NB4 (cell line): ENCODE results near the gene ZBTB40.

Source experiments
- DNase-seq: peaks from one replicate; pipeline ENCODE4 v3.0.0; 2010; ENCODE audit warnings: low read depth
- H3K4me3 ChIP-seq: one replicate; pipeline ENCODE4 v1.5.1; 2011; ENCODE audit warnings: mild to moderate bottlenecking, low read depth, low read length, moderate library complexity
- MAX ChIP-seq: IDR thresholded peaks from 2 replicates; pipeline ENCODE4 v1.6.1; 2011; ENCODE audit warnings: low read depth, low read length
- MYC ChIP-seq: IDR thresholded peaks from 2 replicates; pipeline ENCODE4 v1.6.1; 2011; ENCODE audit warnings: low read depth, low read length
- POLR2A ChIP-seq: IDR thresholded peaks from 2 replicates; pipeline ENCODE4 v1.6.1; 2011; ENCODE audit warnings: mild to moderate bottlenecking; ENCODE audit not compliant: insufficient read length; ENCODE audit errors: extremely low read depth
- TF ChIP-seq, protein P1 (sequence below): IDR thresholded peaks from one replicate; pipeline ENCODE4 v1.5.1; 2012; ENCODE audit warnings: low read depth, low read length

Gene ZBTB40

DNA sequence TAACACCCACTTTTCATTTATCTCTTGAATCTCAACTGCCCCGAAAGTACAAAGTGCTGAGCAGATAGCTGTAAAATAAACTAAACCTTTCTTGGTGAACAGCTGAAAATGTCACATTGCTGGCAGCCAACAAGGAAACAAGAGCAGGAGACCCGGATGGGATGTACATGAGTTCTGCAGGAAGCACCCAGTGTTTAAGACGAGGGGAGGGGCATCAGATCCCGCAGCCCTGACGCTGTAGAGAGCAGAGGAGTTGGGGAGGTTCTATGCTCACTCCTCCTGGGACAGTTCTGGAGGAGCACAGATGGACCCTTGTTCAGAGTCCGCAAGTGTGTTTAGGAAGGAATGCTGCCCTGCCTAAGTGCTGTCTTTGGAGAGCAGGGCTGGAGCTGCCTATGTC lies 79.6 kb downstream of the ZBTB40 start:
- TF ChIP-seq POLR2A, result no peak
- TF ChIP-seq MAX, result no peak
- TF ChIP-seq MYC, result no peak
- TF ChIP-seq, protein P1, sequence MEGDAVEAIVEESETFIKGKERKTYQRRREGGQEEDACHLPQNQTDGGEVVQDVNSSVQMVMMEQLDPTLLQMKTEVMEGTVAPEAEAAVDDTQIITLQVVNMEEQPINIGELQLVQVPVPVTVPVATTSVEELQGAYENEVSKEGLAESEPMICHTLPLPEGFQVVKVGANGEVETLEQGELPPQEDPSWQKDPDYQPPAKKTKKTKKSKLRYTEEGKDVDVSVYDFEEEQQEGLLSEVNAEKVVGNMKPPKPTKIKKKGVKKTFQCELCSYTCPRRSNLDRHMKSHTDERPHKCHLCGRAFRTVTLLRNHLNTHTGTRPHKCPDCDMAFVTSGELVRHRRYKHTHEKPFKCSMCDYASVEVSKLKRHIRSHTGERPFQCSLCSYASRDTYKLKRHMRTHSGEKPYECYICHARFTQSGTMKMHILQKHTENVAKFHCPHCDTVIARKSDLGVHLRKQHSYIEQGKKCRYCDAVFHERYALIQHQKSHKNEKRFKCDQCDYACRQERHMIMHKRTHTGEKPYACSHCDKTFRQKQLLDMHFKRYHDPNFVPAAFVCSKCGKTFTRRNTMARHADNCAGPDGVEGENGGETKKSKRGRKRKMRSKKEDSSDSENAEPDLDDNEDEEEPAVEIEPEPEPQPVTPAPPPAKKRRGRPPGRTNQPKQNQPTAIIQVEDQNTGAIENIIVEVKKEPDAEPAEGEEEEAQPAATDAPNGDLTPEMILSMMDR, result no peak
- no peak overlapping the region for H3K4me3 ChIP-seq
- DNase-seq, result no peak

DNA sequence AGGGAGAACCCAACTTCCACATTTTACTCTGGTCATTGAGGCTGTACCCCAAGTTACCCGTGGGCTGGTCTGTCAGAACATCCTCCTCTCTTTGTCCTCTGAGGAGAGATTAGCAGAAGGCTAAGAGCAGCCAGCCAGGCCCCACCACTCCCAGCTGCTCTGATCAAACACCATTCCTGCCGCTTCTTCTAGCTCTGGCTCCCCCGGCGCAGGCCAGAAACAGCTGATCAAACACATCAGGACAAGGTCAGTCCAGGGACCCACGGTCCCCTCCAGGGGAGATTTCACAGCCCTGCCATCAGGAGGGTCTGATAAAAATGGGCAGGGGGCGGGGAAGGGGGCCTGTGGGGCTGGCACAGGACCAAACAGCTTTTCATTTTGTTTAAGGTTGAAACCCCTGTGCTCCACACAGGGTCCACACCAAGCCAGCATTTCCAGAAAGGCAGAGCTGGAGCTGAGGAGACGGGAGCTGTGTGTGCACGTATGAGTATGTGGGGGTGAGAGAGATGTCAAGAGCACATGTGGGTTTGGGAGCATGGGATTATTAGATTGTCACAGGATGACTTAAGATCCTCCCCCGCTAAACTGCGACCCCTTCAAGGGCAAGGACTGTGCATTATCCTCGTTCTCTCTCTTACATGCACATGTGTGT lies 81.7 kb downstream of the ZBTB40 start:
- H3K4me3 ChIP-seq, result no peak overlapping the region
- TF ChIP-seq MYC, result no peak
- no peak for DNase-seq

DNA sequence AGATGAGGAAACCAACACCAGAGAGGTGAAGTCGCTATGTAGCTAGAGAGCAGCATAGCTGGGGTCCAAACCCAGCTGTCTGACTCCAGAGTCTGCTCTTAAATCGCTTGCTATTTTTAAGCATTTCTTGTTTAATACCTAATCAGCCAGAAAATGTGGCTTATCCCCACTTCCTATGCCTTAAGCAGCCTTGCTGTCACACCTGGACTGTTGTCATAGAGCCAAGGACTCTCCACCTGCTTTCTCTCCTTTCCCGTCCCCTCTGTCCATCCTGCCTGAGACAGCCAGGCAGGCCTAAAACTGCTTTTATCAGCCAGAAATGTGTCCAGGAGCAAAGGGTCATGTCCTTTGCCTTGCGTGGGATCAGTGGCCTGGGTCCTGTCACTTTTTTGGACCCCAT lies 83.3 kb downstream of the ZBTB40 start:
- TF ChIP-seq MAX, result no peak
- TF ChIP-seq MYC, result no peak
- TF ChIP-seq, protein P1, result no peak
- TF ChIP-seq POLR2A, result no peak
- no peak for DNase-seq
- H3K4me3 ChIP-seq, result no peak overlapping the region

- DNase-seq, result no peak
- TF ChIP-seq MYC (no peak), MAX (no peak), POLR2A (no peak)
- TF ChIP-seq, protein P1, result no peak
- no peak overlapping the region for H3K4me3 ChIP-seq
Observed at GRCh38 chr1:22535399-22535798, 83.7 kb downstream of the ZBTB40 start.

DNA sequence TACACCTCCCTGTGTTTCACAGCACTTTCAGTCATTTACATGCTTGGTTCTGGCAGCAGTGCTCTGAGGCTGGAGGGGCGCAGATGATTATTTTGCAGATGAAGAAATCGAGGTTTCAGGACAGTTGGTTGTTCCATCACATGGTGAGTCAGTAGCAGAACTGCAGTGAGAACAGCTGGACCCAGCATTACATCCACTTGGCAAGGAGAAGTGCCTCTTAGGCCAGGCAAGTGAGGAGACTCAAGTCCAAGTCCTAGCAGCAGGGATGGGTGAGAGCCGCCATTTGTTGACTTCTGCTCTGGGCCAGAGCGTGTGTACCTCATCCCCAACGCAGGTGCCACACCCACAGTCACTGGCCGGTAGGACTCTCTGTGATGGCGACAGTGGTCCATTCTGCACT lies 84.9 kb downstream of the ZBTB40 start:
- TF ChIP-seq POLR2A (no peak), MYC (no peak)
- TF ChIP-seq, protein P1, result no peak
- peak; percentile 30 for DNase-seq
- no peak overlapping the region for H3K4me3 ChIP-seq

DNA sequence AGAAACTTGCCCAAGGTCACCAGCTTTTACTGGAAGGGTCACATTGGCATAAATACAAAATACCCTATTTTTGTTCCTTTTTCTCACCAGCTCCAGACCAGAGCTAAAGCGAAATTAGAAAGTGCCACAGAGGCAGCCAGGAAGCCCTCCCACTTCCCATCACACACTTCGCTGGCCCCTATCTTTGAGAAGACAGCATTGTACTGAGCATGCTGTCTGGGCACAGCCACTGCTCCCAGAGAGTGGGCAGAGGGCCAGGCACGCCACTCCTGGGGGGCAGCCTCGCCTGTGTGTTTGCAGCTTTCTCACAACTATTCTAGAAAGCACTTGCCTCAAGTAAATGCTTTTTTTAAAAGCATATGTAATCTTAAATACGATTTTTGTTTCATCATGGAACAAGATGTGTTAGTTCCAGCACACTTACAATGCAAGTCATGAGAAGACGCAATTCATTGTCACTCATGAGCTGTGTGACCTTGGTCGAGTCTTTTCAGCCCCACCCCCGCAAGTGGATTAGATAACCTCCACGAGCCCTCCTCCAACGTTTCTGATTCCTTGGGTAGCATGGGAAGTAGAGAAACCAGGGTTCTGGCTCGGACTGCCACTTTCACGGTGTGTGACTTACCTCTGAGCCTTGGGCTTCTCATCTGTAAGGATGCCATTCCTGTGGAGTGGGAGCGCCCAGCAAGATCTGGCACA lies 85.9 kb downstream of the ZBTB40 start:
- TF ChIP-seq MYC (no peak), MAX (no peak), POLR2A (no peak)
- TF ChIP-seq, protein P1, result no peak

More for the DNA sequence above, 85.9 kb downstream of the ZBTB40 start:
- no peak overlapping the region for H3K4me3 ChIP-seq
- DNase-seq, result no peak
